SK-N-SH treated with all-trans-retinoic acid at 6 μM for 48 hours (cell line): ENCODE data around the gene DISP3.

Experiments used
- ARNTL ChIP-seq: fragments of 450-650 bp; formaldehyde crosslinking; IDR thresholded peaks from 2 replicates; pipeline ENCODE4 v1.5.0; 2020; ENCODE audit warnings: low read depth, mild to moderate bottlenecking, moderate library complexity, borderline replicate concordance
- BACH2 ChIP-seq: fragments of 250-450 bp; sonication (Bioruptor Pico); IDR thresholded peaks from 2 replicates; pipeline ENCODE4 v1.9.0; 2021; ENCODE audit warnings: mild to moderate bottlenecking, borderline replicate concordance
- CREB5 ChIP-seq: fragments of 250-450 bp; sonication (Bioruptor Pico); IDR thresholded peaks from 2 replicates; pipeline ENCODE4 v1.5.1; 2020; ENCODE audit warnings: low read depth, mild to moderate bottlenecking, moderate library complexity
- CSDC2 ChIP-seq: fragments of 250-450 bp; sonication (Bioruptor Pico); IDR thresholded peaks from 2 replicates; pipeline ENCODE4 v1.5.0; 2020; ENCODE audit warnings: mild to moderate bottlenecking, moderate library complexity
- PATZ1 ChIP-seq: fragments of 250-450 bp; sonication (Bioruptor Pico); IDR thresholded peaks from 2 replicates; pipeline ENCODE4 v1.8.0; 2020; ENCODE audit warnings: mild to moderate bottlenecking, moderate library complexity, borderline replicate concordance
- POU6F1 ChIP-seq: fragments of 250-450 bp; sonication (Bioruptor Pico); IDR thresholded peaks from 2 replicates; pipeline ENCODE4 v1.8.0; 2021; ENCODE audit warnings: low read depth, mild to moderate bottlenecking, moderate library complexity, borderline replicate concordance
- PPARA ChIP-seq: fragments of 250-450 bp; sonication (Bioruptor Pico); IDR thresholded peaks from 2 replicates; pipeline ENCODE4 v1.5.0; 2020; ENCODE audit warnings: mild to moderate bottlenecking, borderline replicate concordance
- RARB ChIP-seq: fragments of 250-450 bp; sonication (Bioruptor Pico); IDR thresholded peaks from 2 replicates; pipeline ENCODE4 v1.8.0; 2021; ENCODE audit warnings: mild to moderate bottlenecking, moderate library complexity
- SNAI2 ChIP-seq: fragments of 250-450 bp; sonication (Bioruptor Pico); IDR thresholded peaks from 2 replicates; pipeline ENCODE4 v1.5.0; 2020; ENCODE audit warnings: mild to moderate bottlenecking, moderate library complexity
- TSHZ2 ChIP-seq: fragments of 250-450 bp; sonication (Bioruptor Pico); IDR thresholded peaks from 2 replicates; pipeline ENCODE4 v1.5.0; 2020; ENCODE audit warnings: mild to moderate bottlenecking, moderate library complexity
- ZFP30 ChIP-seq: fragments of 450-650 bp; formaldehyde crosslinking; IDR thresholded peaks from 2 replicates; pipeline ENCODE4 v1.5.0; 2022; ENCODE audit warnings: mild to moderate bottlenecking, moderate library complexity
- ZNF70 ChIP-seq: fragments of 450-650 bp; formaldehyde crosslinking; IDR thresholded peaks from 2 replicates; pipeline ENCODE4 v1.5.0; 2020; ENCODE audit warnings: mild to moderate bottlenecking, moderate library complexity
- ZNF8 ChIP-seq: fragments of 450-650 bp; formaldehyde crosslinking; IDR thresholded peaks from 2 replicates; pipeline ENCODE4 v1.5.0; 2020; ENCODE audit warnings: mild to moderate bottlenecking, moderate library complexity

- TF ChIP-seq BACH2 (CRISPR knock-in tag) = no peak
- no peak for TF ChIP-seq RARB (CRISPR knock-in tag)
- no peak for TF ChIP-seq PATZ1 (CRISPR knock-in tag)
- no peak for TF ChIP-seq CREB5 (CRISPR knock-in tag)
- no peak for TF ChIP-seq SNAI2 (CRISPR knock-in tag)
- no peak for TF ChIP-seq POU6F1 (CRISPR knock-in tag)
- TF ChIP-seq ARNTL = no peak
- TF ChIP-seq TSHZ2 = no peak
- TF ChIP-seq ZFP30 (CRISPR knock-in tag) = no peak
- TF ChIP-seq ZNF70 = no peak
- TF ChIP-seq ZNF8 (CRISPR knock-in tag) = no peak
- TF ChIP-seq PPARA = no peak
- no peak for TF ChIP-seq CSDC2
These were observed 106.4 kb downstream of the DISP3 start for GRCh38 chr1:11585389-11585788.
